PC-9 (cell line): Measurements from ENCODE around the gene PGK2.

ENCODE experiments used
- EZH2 ChIP-seq: fragments of 200-600 bp; sonication (generic); IDR thresholded peaks from 2 replicates; pipeline ENCODE4 v1.8.0; 2017; ENCODE audit warnings: antibody characterized with exemption, low read depth
- TF ChIP-seq, protein P1 (sequence below): fragments of 200-600 bp; sonication (generic); conservative IDR thresholded peaks from 2 replicates; pipeline ENCODE4 v1.6.1; 2017; ENCODE audit warnings: mixed run types, antibody characterized with exemption, mild to moderate bottlenecking, moderate library complexity

DNA sequence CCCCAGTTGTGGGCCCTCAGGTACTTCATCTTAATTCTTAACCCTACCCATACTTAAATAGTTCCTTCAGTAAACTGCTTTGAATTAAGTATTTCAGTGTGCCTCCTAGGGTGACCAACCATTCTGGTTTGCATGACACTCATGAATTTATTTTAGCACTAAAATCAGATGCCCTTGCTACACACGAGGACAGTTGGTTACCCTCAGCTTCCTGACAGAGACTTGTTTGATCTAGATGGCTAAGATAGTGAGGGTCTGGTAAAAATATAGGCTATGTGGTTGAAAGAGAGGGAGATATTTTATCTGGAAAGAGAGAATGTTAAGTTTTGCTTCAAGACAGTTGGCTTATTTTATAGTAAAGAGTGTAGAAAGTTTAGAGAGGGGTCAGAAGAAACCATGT is 10.6 kb downstream of the PGK2 start:
- TF ChIP-seq, protein P1, sequence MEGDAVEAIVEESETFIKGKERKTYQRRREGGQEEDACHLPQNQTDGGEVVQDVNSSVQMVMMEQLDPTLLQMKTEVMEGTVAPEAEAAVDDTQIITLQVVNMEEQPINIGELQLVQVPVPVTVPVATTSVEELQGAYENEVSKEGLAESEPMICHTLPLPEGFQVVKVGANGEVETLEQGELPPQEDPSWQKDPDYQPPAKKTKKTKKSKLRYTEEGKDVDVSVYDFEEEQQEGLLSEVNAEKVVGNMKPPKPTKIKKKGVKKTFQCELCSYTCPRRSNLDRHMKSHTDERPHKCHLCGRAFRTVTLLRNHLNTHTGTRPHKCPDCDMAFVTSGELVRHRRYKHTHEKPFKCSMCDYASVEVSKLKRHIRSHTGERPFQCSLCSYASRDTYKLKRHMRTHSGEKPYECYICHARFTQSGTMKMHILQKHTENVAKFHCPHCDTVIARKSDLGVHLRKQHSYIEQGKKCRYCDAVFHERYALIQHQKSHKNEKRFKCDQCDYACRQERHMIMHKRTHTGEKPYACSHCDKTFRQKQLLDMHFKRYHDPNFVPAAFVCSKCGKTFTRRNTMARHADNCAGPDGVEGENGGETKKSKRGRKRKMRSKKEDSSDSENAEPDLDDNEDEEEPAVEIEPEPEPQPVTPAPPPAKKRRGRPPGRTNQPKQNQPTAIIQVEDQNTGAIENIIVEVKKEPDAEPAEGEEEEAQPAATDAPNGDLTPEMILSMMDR, result no peak
- TF ChIP-seq EZH2, result no peak
